Head of caudate nucleus (tissue), 42 donors: ENCODE results near the gene NBDY.

Experiments
- DNase-seq, 42 donors: peaks; one replicate each; pipeline versions ENCODE4 v3.0.0 to v3.0.0-alpha.2; 2020 to 2021; ENCODE audit warnings: mixed read lengths in 7 of 42
- intact Hi-C: fragments of 100-400 bp; cut with DNase I; formaldehyde crosslinking; loops from one replicate; pipeline ENCODE4 v1.15.0; 2022

NBDY gene

GRCh38 chrX:56817179-56817578, 88.1 kb downstream of the NBDY start:
- intact Hi-C loops = no loop called here

GRCh38 chrX:56826020-56826419, 97.0 kb downstream of the NBDY start:
- intact Hi-C loops = no loop called here

More at GRCh38 chrX:56817179-56817578, 88.1 kb downstream of the NBDY start:
- no peak for DNase-seq

GRCh38 chrX:56833626-56834025, 104.6 kb downstream of the NBDY start:
- DNase-seq = no peak
- intact Hi-C loops = no loop called here

More at GRCh38 chrX:56826020-56826419, 97.0 kb downstream of the NBDY start:
- DNase-seq = no peak

- no peak for DNase-seq
- intact Hi-C loops = no loop called here
Measured at GRCh38 chrX:56853436-56853835, 124.4 kb downstream of the NBDY start.

GRCh38 chrX:56857042-56857441, 128.0 kb downstream of the NBDY start:
- no peak for DNase-seq
- intact Hi-C loops = no loop called here

- intact Hi-C loops = no loop called here
- no peak for DNase-seq
Measured at GRCh38 chrX:56860888-56861287, 131.8 kb downstream of the NBDY start.
